HG03196 (cell line): ENCODE results near the gene RAB5IF.
"Not testable (repeated sequence)": the region's sequence is repeated elsewhere in the genome, so short reads cannot be mapped to it uniquely, and the experiment has no call there.

Source experiments
- ATAC-seq: cut with Tn5 transposase; IDR thresholded peaks from one replicate; pipeline ENCODE4 v1.9.1; 2021; ENCODE audit not compliant: unreplicated experiment

RAB5IF gene

GRCh38 chr20:36605399-36606157 lies at the start of gene RAB5IF:
TSS of gene RAB5IF (plus strand) at chr20:36605779. CDS start at chr20:36605952, 173 bp downstream.
- ATAC-seq, result peak; percentile 82

GRCh38 chr20:36562724-36563123 lies 42.9 kb upstream of the RAB5IF start:
- ATAC-seq, result no peak

GRCh38 chr20:36563374-36563773 lies 42.2 kb upstream of the RAB5IF start:
- no peak for ATAC-seq

- not testable (repeated sequence) for ATAC-seq
Observed at GRCh38 chr20:36564078-36564725, 41.4 kb upstream of the RAB5IF start.

- ATAC-seq, result not testable (repeated sequence)
Observed at GRCh38 chr20:36564726-36565121, 40.9 kb upstream of the RAB5IF start.

GRCh38 chr20:36565520-36565919 lies 40.1 kb upstream of the RAB5IF start:
- ATAC-seq, result no peak

GRCh38 chr20:36569847-36570429 lies 35.6 kb upstream of the RAB5IF start:
- ATAC-seq, result no peak

GRCh38 chr20:36571564-36572504 lies 33.7 kb upstream of the RAB5IF start:
- no peak for ATAC-seq

GRCh38 chr20:36572701-36573102 lies 32.9 kb upstream of the RAB5IF start:
- ATAC-seq, result peak; percentile 14

GRCh38 chr20:36573103-36573797 lies 32.3 kb upstream of the RAB5IF start, which contains the start of gene TGIF2:
TSS of gene TGIF2 (plus strand) at chr20:36573597. CDS start at chr20:36578775, 5,178 bp downstream.
- peak; percentile 64 for ATAC-seq

GRCh38 chr20:36573798-36574365 lies 31.7 kb upstream of the RAB5IF start:
- ATAC-seq, result no peak

GRCh38 chr20:36574366-36575135 lies 31.0 kb upstream of the RAB5IF start:
- ATAC-seq, result no peak

- ATAC-seq, result no peak
Observed at GRCh38 chr20:36576081-36576445, 29.5 kb upstream of the RAB5IF start.

- ATAC-seq, result no peak
Observed at GRCh38 chr20:36578356-36579041, 27.1 kb upstream of the RAB5IF start.

- ATAC-seq, result no peak
Observed at GRCh38 chr20:36579996-36580545, 25.5 kb upstream of the RAB5IF start.

- ATAC-seq, result no peak
Observed at GRCh38 chr20:36582322-36582721, 23.3 kb upstream of the RAB5IF start.

GRCh38 chr20:36582821-36583220 lies 22.8 kb upstream of the RAB5IF start:
- no peak for ATAC-seq

GRCh38 chr20:36584018-36584481 lies 21.5 kb upstream of the RAB5IF start:
- ATAC-seq, result no peak
